ENCODE results near the gene IGSF23.

The IGSF23 gene

GRCh38 chr19:44598355-44598754 is 15.0 kb upstream of the IGSF23 start:
- no peaks in the 10 kb centered on the region for H3F3A ChIP-seq (ENCODE audit: insufficient read depth, low read length)
- no peaks in the 10 kb centered on the region for H3K36me3 ChIP-seq (replicated peaks; ENCODE audit: insufficient read depth, low read length)
- no peaks in the 10 kb centered on the region for H3K9me2 ChIP-seq (replicated peaks; ENCODE audit: insufficient read depth, low read length)
- H3K9ac ChIP-seq (ENCODE audit: low read length): no peak overlapping the region
- DNase-seq: no peak
- no peak overlapping the region for H3K27ac ChIP-seq (ENCODE audit: low read length)
- no peaks in the 10 kb centered on the region for H4K20me1 ChIP-seq (ENCODE audit: insufficient read depth, low read length)
- no peaks in the 10 kb centered on the region for H3K4me1 ChIP-seq (ENCODE audit: low read length)
- peaks cover 38% of the 10 kb centered on the region; the same call in 1 of the 2 replicates for H3K27me3 ChIP-seq (replicated peaks; ENCODE audit: insufficient read depth, low read length)
- no peak overlapping the region for H3K4me3 ChIP-seq (ENCODE audit: low read length)
- no peaks in the 10 kb centered on the region for H3K79me2 ChIP-seq (ENCODE audit: low read length)
- H3K4me2 ChIP-seq (ENCODE audit: low read depth, low read length): no peak overlapping the region
- no peak overlapping the region for H2AFZ ChIP-seq (ENCODE audit: low read length)
- TF ChIP-seq EZH2 (optimal IDR thresholded peaks at IDR 0.05; ENCODE audit: low read depth, low read length) (no peak), EZH2phosphoT487 (IDR thresholded peaks at IDR 0.05; ENCODE audit: low read length) (no peak)
- TF ChIP-seq, protein P1, sequence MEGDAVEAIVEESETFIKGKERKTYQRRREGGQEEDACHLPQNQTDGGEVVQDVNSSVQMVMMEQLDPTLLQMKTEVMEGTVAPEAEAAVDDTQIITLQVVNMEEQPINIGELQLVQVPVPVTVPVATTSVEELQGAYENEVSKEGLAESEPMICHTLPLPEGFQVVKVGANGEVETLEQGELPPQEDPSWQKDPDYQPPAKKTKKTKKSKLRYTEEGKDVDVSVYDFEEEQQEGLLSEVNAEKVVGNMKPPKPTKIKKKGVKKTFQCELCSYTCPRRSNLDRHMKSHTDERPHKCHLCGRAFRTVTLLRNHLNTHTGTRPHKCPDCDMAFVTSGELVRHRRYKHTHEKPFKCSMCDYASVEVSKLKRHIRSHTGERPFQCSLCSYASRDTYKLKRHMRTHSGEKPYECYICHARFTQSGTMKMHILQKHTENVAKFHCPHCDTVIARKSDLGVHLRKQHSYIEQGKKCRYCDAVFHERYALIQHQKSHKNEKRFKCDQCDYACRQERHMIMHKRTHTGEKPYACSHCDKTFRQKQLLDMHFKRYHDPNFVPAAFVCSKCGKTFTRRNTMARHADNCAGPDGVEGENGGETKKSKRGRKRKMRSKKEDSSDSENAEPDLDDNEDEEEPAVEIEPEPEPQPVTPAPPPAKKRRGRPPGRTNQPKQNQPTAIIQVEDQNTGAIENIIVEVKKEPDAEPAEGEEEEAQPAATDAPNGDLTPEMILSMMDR (IDR thresholded peaks at IDR 0.05; ENCODE audit: low read length): no peak
- H3K9me3 ChIP-seq (replicated peaks; ENCODE audit: insufficient read depth, low read length): no peaks in the 10 kb centered on the region

DNA sequence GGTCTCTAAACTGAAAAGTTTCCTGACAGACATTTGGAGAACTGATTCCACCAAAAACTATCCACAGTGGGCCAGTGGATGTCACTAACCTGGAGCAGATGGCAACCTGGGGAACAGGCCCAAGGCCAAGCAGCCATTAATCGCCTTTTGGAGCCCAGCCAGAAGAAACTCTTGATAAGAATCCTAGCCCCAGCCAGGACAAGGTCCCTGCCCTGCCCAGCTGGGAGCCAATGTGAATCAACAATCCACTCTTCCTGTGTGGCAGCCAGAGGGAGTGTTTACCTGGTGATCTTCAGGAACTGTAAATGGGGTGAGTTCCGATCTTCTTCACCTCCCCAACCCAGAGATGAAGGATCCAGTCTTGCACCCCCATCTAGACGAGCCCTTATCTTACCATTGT is 14.5 kb upstream of the IGSF23 start:
- no peak overlapping the region for H3K27ac ChIP-seq (ENCODE audit: low read length)
- DNase-seq: no peak
- H3K79me2 ChIP-seq (ENCODE audit: low read length): no peaks in the 10 kb centered on the region
- no peaks in the 10 kb centered on the region for H3K9me2 ChIP-seq (replicated peaks; ENCODE audit: insufficient read depth, low read length)
- H3K36me3 ChIP-seq (replicated peaks; ENCODE audit: insufficient read depth, low read length): no peaks in the 10 kb centered on the region
- no peak overlapping the region for H3K4me2 ChIP-seq (ENCODE audit: low read depth, low read length)
- H3F3A ChIP-seq (ENCODE audit: insufficient read depth, low read length): no peaks in the 10 kb centered on the region
- H4K20me1 ChIP-seq (ENCODE audit: insufficient read depth, low read length): no peaks in the 10 kb centered on the region
- no peaks in the 10 kb centered on the region for H3K4me1 ChIP-seq (ENCODE audit: low read length)
- no peaks in the 10 kb centered on the region for H3K9me3 ChIP-seq (replicated peaks; ENCODE audit: insufficient read depth, low read length)
- no peak for TF ChIP-seq EZH2phosphoT487 (IDR thresholded peaks at IDR 0.05; ENCODE audit: low read length)
- TF ChIP-seq, protein P1 (IDR thresholded peaks at IDR 0.05; ENCODE audit: low read length): no peak
- TF ChIP-seq EZH2 (optimal IDR thresholded peaks at IDR 0.05; ENCODE audit: low read depth, low read length): no peak
- no peak overlapping the region for H2AFZ ChIP-seq (ENCODE audit: low read length)
- H3K4me3 ChIP-seq (ENCODE audit: low read length): no peak overlapping the region
- H3K9ac ChIP-seq (ENCODE audit: low read length): no peak overlapping the region
- H3K27me3 ChIP-seq (replicated peaks; ENCODE audit: insufficient read depth, low read length): peaks cover 43% of the 10 kb centered on the region

- peaks cover 53% of the 10 kb centered on the region for H3K27me3 ChIP-seq (replicated peaks; ENCODE audit: insufficient read depth, low read length)
- H3K4me3 ChIP-seq (ENCODE audit: low read length): no peak overlapping the region
- H3F3A ChIP-seq (ENCODE audit: insufficient read depth, low read length): no peaks in the 10 kb centered on the region
- no peaks in the 10 kb centered on the region for H3K9me3 ChIP-seq (replicated peaks; ENCODE audit: insufficient read depth, low read length)
- H2AFZ ChIP-seq (ENCODE audit: low read length): no peak overlapping the region
- no peaks in the 10 kb centered on the region for H4K20me1 ChIP-seq (ENCODE audit: insufficient read depth, low read length)
- H3K79me2 ChIP-seq (ENCODE audit: low read length): no peaks in the 10 kb centered on the region
- no peaks in the 10 kb centered on the region for H3K9me2 ChIP-seq (replicated peaks; ENCODE audit: insufficient read depth, low read length)
- H3K9ac ChIP-seq (ENCODE audit: low read length): no peak overlapping the region
- no peak overlapping the region for H3K4me2 ChIP-seq (ENCODE audit: low read depth, low read length)
- TF ChIP-seq, protein P1 (IDR thresholded peaks at IDR 0.05; ENCODE audit: low read length): no peak
- TF ChIP-seq EZH2 (optimal IDR thresholded peaks at IDR 0.05; ENCODE audit: low read depth, low read length): no peak
- TF ChIP-seq EZH2phosphoT487 (IDR thresholded peaks at IDR 0.05; ENCODE audit: low read length): no peak
- H3K36me3 ChIP-seq (replicated peaks; ENCODE audit: insufficient read depth, low read length): no peaks in the 10 kb centered on the region
- no peak for DNase-seq
- no peaks in the 10 kb centered on the region for H3K4me1 ChIP-seq (ENCODE audit: low read length)
- H3K27ac ChIP-seq (ENCODE audit: low read length): no peak overlapping the region
These were observed 12.9 kb upstream of the IGSF23 start for GRCh38 chr19:44600466-44600865.
